ENCODE results near the gene CDC27. TPM values are rescaled to one million over a fixed set of nuclear protein-coding genes. Genes with fewer than 3 reads are reported as not detected.
"Not testable (repeated sequence)": the region's sequence is repeated elsewhere in the genome, so short reads cannot be mapped to it uniquely, and the experiment has no call there.

The CDC27 gene
- total and polyA plus RNA-seq, 9 donors = 31.3 to 61.9 (median 48.6) TPM

- no peak overlapping the region for H3K27ac ChIP-seq (ENCODE audit: low read length)
- H3K4me1 ChIP-seq (ENCODE audit: control insufficient read depth, insufficient read depth, low read length) = no peaks in the 10 kb centered on the region
- H3K27me3 ChIP-seq (ENCODE audit: control insufficient read depth, insufficient read depth, low read length) = no peaks in the 10 kb centered on the region
- H3K36me3 ChIP-seq (ENCODE audit: control insufficient read depth, insufficient read depth, low read length) = peaks cover 42% of the 10 kb centered on the region
- 98% methylated on average over 18 of the region's 18 CpGs for WGBS (ENCODE audit: insufficient coverage)
- no peak overlapping the region for H3K4me3 ChIP-seq (ENCODE audit: low read length)
- no peak for DNase-seq
- H3K9me3 ChIP-seq (replicated peaks; ENCODE audit: control insufficient read depth, low read depth, low read length) = no peaks in the 10 kb centered on the region
Observed at GRCh38 chr17:47159315-47159714, 29.8 kb downstream of the CDC27 start.

- Histone ChIP-seq H3K4me3 (ENCODE audit: low read length) (no peak overlapping the region), H3K27me3 (ENCODE audit: control insufficient read depth, insufficient read depth, low read length) (no peaks in the 10 kb centered on the region), H3K36me3 (ENCODE audit: control insufficient read depth, insufficient read depth, low read length) (peaks cover 41% of the 10 kb centered on the region), H3K9me3 (replicated peaks; ENCODE audit: control insufficient read depth, low read depth, low read length) (no peaks in the 10 kb centered on the region), H3K4me1 (ENCODE audit: control insufficient read depth, insufficient read depth, low read length) (no peaks in the 10 kb centered on the region), H3K27ac (ENCODE audit: low read length) (no peak overlapping the region)
- WGBS (ENCODE audit: insufficient coverage) = 80% methylated on average over 5 of the region's 6 CpGs
- DNase-seq = no peak
Observed at GRCh38 chr17:47145351-47145750, 43.7 kb downstream of the CDC27 start.

DNA sequence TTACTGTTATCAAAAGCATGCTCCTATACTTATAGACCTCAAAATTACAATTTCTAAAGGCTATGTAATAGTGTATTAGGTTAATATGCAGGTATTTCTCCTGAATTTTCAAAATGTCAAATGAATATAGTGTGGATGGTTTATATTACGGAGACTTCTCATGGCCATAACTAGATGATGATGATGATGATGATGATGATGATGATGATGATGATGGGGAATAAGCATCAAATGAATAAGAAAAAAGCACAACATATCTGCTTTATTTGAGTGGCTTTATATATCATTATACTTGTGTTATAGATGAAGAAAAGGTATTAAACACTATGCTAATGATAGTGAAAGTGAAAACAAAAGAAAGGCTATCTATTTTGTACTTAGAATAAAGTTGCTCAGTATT is 53.9 kb downstream of the CDC27 start:
- Histone ChIP-seq H3K36me3 (ENCODE audit: control insufficient read depth, insufficient read depth, low read length) (peaks cover 31% of the 10 kb centered on the region), H3K27me3 (ENCODE audit: control insufficient read depth, insufficient read depth, low read length) (no peaks in the 10 kb centered on the region), H3K9me3 (replicated peaks; ENCODE audit: control insufficient read depth, low read depth, low read length) (no peaks in the 10 kb centered on the region), H3K4me1 (ENCODE audit: control insufficient read depth, insufficient read depth, low read length) (no peaks in the 10 kb centered on the region), H3K27ac (ENCODE audit: low read length) (no peak overlapping the region), H3K4me3 (ENCODE audit: low read length) (no peak overlapping the region)
- WGBS (ENCODE audit: insufficient coverage) = no CpG with 5 or more reads among the region's 1 CpG
- DNase-seq = no peak

- no CpG with 5 or more reads among the region's 5 CpGs for WGBS (ENCODE audit: insufficient coverage)
- not testable (repeated sequence) for H3K27me3 ChIP-seq (ENCODE audit: control insufficient read depth, insufficient read depth, low read length); H3K27ac ChIP-seq (ENCODE audit: low read length); H3K9me3 ChIP-seq (replicated peaks; ENCODE audit: control insufficient read depth, low read depth, low read length); H3K4me3 ChIP-seq (ENCODE audit: low read length); DNase-seq; H3K4me1 ChIP-seq (ENCODE audit: control insufficient read depth, insufficient read depth, low read length)
- H3K36me3 ChIP-seq (ENCODE audit: control insufficient read depth, insufficient read depth, low read length) = peaks cover 28% of the 10 kb centered on the region
Observed at GRCh38 chr17:47134354-47134753, 54.7 kb downstream of the CDC27 start.

DNA sequence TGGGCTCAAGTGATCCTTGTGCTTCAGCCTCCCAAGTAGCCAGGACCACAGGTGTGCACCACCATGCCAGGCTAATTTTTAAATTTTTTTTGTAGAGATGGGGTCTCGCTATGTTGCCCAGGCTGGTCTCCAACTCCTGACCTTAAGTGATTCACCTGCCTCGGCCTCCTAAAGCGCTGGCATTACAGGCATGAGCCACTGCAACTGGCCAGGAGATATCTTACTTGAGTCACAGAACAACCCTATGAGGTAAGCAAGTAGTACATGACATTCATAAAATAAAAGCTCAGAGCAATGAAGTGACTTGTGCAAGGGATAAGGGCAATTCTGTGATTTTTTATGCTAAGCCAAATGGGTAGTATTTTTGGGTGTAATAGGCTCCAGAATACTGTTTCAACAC is 57.3 kb downstream of the CDC27 start:
- no peaks in the 10 kb centered on the region for H3K9me3 ChIP-seq (replicated peaks; ENCODE audit: control insufficient read depth, low read depth, low read length)
- no peak for DNase-seq
- 100% methylated on average over 2 of the region's 3 CpGs for WGBS (ENCODE audit: insufficient coverage)
- H3K4me1 ChIP-seq (ENCODE audit: control insufficient read depth, insufficient read depth, low read length) = no peaks in the 10 kb centered on the region
- H3K27me3 ChIP-seq (ENCODE audit: control insufficient read depth, insufficient read depth, low read length) = no peaks in the 10 kb centered on the region
- peaks cover 28% of the 10 kb centered on the region for H3K36me3 ChIP-seq (ENCODE audit: control insufficient read depth, insufficient read depth, low read length)
- no peak overlapping the region for H3K27ac ChIP-seq (ENCODE audit: low read length)
- no peak overlapping the region for H3K4me3 ChIP-seq (ENCODE audit: low read length)

DNA sequence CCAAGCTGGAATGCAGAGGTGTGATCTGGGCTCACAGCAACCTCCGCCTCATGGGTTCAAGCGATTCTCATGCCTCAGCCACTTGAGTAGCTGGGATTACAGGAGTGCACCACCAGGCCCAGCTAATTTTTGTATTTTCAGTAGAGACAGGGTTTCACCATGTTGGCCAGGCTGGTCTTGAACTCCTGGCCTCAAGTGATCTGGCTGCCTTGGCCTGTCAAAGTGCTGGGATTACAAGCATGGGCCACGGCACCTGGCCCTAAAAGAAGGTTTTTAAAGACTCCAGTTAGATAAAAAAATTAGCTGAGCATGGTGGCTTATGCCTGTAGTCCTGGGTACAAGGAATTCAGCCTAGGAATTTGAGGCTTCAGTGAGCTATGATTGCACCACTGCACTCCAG is 62.3 kb downstream of the CDC27 start:
- not testable (repeated sequence) for H3K4me1 ChIP-seq (ENCODE audit: control insufficient read depth, insufficient read depth, low read length); DNase-seq; H3K9me3 ChIP-seq (replicated peaks; ENCODE audit: control insufficient read depth, low read depth, low read length); H3K4me3 ChIP-seq (ENCODE audit: low read length); H3K27ac ChIP-seq (ENCODE audit: low read length); H3K27me3 ChIP-seq (ENCODE audit: control insufficient read depth, insufficient read depth, low read length)
- WGBS (ENCODE audit: insufficient coverage) = 100% methylated on average over 1 of the region's 3 CpGs
- H3K36me3 ChIP-seq (ENCODE audit: control insufficient read depth, insufficient read depth, low read length) = peaks cover 33% of the 10 kb centered on the region

DNA sequence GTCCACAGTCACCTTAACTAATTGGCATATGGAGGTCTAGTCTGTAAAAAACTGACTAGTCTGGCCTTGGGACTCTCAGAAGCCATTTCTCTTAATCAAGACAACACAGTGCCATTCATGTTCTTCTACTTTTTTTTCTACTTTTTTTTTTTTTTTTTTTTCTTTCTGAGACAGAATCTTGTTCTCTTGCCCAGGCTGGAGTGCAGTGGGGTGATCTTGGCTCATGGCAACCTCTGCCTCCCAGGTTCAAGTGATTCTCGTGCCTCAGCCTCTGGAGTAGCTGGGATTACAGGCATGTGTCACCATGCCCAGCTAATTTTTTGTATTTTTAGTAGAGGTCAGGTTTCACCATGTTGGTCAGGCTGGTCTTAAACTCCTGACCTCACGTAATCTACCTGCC is 65.8 kb downstream of the CDC27 start:
- not testable (repeated sequence) for H3K4me1 ChIP-seq (ENCODE audit: control insufficient read depth, insufficient read depth, low read length); H3K27me3 ChIP-seq (ENCODE audit: control insufficient read depth, insufficient read depth, low read length); H3K9me3 ChIP-seq (replicated peaks; ENCODE audit: control insufficient read depth, low read depth, low read length); DNase-seq; H3K4me3 ChIP-seq (ENCODE audit: low read length); H3K27ac ChIP-seq (ENCODE audit: low read length)
- peaks cover 36% of the 10 kb centered on the region for H3K36me3 ChIP-seq (ENCODE audit: control insufficient read depth, insufficient read depth, low read length)
- WGBS (ENCODE audit: insufficient coverage) = 50% methylated on average over 1 of the region's 2 CpGs

DNA sequence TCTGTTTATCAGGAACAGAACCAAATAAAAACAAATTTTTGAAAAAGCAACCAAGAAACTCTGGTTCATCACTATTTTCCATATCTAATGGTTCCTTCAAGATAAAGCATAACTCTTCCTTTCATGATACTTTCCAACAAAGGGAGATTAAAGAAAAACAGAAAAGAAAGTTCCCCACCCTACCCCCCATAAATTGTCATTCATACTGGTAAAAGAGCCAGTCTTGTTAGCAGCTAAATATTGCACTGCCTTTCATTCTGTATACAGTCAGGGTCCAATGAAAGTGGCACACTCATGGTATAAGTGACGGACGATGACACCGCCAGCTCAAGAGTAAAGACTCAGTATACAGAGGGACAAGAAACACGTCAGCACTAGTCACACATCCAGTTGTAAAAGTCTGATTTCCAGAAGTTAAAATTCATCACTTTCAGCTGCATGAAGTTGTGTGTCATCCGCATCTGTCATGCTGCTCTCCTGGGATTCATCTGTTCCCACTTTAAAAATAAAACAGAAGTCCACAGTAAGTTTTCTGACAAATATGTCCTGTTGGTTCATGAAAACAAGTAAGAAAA is 68.5 kb downstream of the CDC27 start:
- Histone ChIP-seq H3K4me1 (ENCODE audit: control insufficient read depth, insufficient read depth, low read length) (no peaks in the 10 kb centered on the region), H3K4me3 (ENCODE audit: low read length) (no peak overlapping the region), H3K9me3 (replicated peaks; ENCODE audit: control insufficient read depth, low read depth, low read length) (no peaks in the 10 kb centered on the region), H3K36me3 (ENCODE audit: control insufficient read depth, insufficient read depth, low read length) (peaks cover 23% of the 10 kb centered on the region), H3K27ac (ENCODE audit: low read length) (no peak overlapping the region), H3K27me3 (ENCODE audit: control insufficient read depth, insufficient read depth, low read length) (no peaks in the 10 kb centered on the region)
- 93% methylated on average over 4 of the region's 5 CpGs for WGBS (ENCODE audit: insufficient coverage)
- DNase-seq = no peak

DNA sequence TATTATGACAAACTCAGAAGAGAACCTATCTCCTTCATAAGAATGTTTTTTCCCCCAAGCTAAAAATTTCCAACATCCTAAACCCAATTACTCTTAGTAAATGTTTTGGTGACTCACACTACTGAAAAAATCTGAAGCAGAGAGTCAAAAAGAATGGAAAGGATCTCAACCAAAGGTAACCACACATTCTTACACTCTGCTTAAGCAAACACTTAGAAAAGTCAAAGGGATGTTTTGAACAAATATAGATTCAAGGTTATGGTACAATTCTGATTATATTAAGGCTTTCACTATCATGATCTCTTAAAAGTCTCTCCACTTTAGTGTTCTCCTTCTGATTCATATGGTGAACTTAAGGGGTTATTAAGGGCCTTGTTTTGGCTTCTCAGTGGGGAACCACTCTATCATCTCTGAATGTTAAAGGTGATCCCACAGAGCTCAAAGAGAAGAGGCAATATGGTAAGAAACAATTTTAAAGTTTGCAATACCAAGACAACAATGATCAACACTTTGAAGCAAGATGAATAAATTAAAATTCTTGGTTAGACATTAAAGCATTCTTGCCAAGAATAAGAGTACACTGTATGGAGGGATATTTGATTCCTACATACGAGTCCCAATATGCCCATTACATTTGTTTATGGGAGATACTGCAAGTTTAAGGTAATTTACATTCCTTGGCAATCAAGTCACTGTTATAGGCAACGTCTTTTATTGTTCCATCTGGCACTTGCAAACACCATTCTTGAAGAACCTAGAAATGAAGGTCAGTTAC is 69.2 kb downstream of the CDC27 start:
- DNase-seq = no peak
- H3K36me3 ChIP-seq (ENCODE audit: control insufficient read depth, insufficient read depth, low read length) = peaks cover 21% of the 10 kb centered on the region
- H3K27me3 ChIP-seq (ENCODE audit: control insufficient read depth, insufficient read depth, low read length) = no peaks in the 10 kb centered on the region
- no CpG with 5 or more reads among the region's 2 CpGs for WGBS (ENCODE audit: insufficient coverage)
- no peak overlapping the region for H3K27ac ChIP-seq (ENCODE audit: low read length)
- no peaks in the 10 kb centered on the region for H3K4me1 ChIP-seq (ENCODE audit: control insufficient read depth, insufficient read depth, low read length)
- no peaks in the 10 kb centered on the region for H3K9me3 ChIP-seq (replicated peaks; ENCODE audit: control insufficient read depth, low read depth, low read length)
- no peak overlapping the region for H3K4me3 ChIP-seq (ENCODE audit: low read length)

GRCh38 chr17:47117386-47117785 is 71.7 kb downstream of the CDC27 start:
- H3K36me3 ChIP-seq (ENCODE audit: control insufficient read depth, insufficient read depth, low read length) = peaks cover 16% of the 10 kb centered on the region
- no peaks in the 10 kb centered on the region for H3K4me1 ChIP-seq (ENCODE audit: control insufficient read depth, insufficient read depth, low read length)
- no peaks in the 10 kb centered on the region for H3K27me3 ChIP-seq (ENCODE audit: control insufficient read depth, insufficient read depth, low read length)
- no peaks in the 10 kb centered on the region for H3K9me3 ChIP-seq (replicated peaks; ENCODE audit: control insufficient read depth, low read depth, low read length)
- no peak for DNase-seq
- H3K27ac ChIP-seq (ENCODE audit: low read length) = no peak overlapping the region
- no CpG with 5 or more reads among the region's 3 CpGs for WGBS (ENCODE audit: insufficient coverage)
- H3K4me3 ChIP-seq (ENCODE audit: low read length) = no peak overlapping the region

Measured in muscle of leg (tissue), 11 donors.